DOHH2 (cell line): ENCODE data around the gene CLHC1.
"Not testable (repeated sequence)": the region's sequence is repeated elsewhere in the genome, so short reads cannot be mapped to it uniquely, and the experiment has no call there.

Experiments
- EZH2phosphoT487 ChIP-seq: fragments of 200-600 bp; sonication (generic); IDR thresholded peaks from 2 replicates; pipeline ENCODE4 v1.6.1; 2017; ENCODE audit warnings: borderline replicate concordance, mild to moderate bottlenecking, antibody characterized with exemption, low read length, moderate library complexity, mixed read lengths
- TF ChIP-seq, protein P1 (sequence below): fragments of 200-600 bp; sonication (generic); IDR thresholded peaks from one replicate; pipeline ENCODE4 v1.5.1; 2014; ENCODE audit warnings: antibody characterized with exemption, mild to moderate bottlenecking, low read depth, low read length; ENCODE audit not compliant: poor library complexity, severe bottlenecking

DNA sequence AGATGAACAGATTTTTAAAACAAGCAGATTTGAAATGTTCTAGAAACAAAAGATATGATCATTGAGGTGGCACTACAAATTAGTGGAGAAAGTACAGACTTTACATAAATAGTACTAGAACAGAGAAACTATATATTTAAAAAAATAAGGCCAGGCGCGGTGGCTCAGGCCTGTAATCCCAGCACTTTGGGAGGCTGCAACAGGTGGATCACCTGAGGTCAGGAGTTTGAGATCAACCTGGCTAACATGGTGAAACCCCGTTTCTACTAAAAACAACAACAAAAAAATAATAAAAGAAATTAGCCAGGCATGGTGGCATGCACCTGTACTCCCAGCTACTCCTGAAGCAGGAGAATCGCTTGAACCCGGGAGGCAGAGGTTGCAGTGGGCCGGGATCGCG is 45.3 kb downstream of the CLHC1 start:
- TF ChIP-seq, protein P1, sequence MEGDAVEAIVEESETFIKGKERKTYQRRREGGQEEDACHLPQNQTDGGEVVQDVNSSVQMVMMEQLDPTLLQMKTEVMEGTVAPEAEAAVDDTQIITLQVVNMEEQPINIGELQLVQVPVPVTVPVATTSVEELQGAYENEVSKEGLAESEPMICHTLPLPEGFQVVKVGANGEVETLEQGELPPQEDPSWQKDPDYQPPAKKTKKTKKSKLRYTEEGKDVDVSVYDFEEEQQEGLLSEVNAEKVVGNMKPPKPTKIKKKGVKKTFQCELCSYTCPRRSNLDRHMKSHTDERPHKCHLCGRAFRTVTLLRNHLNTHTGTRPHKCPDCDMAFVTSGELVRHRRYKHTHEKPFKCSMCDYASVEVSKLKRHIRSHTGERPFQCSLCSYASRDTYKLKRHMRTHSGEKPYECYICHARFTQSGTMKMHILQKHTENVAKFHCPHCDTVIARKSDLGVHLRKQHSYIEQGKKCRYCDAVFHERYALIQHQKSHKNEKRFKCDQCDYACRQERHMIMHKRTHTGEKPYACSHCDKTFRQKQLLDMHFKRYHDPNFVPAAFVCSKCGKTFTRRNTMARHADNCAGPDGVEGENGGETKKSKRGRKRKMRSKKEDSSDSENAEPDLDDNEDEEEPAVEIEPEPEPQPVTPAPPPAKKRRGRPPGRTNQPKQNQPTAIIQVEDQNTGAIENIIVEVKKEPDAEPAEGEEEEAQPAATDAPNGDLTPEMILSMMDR = not testable (repeated sequence)
- TF ChIP-seq EZH2phosphoT487 = not testable (repeated sequence)
